Fibroblast of lung (primary cell): ENCODE results near the gene H6PD.

Experiments
- EZH2 ChIP-seq: IDR thresholded peaks from 2 replicates; pipeline ENCODE4 v1.5.1; 2012; ENCODE audit warnings: low read length, control low read depth, mild to moderate bottlenecking; ENCODE audit errors: missing control alignments
- TF ChIP-seq, protein P1 (sequence below), 2 donors: IDR thresholded peaks in 1 of 2; conservative IDR thresholded peaks in 1 of 2; 1 replicate in 1 of 2; 2 replicates in 1 of 2; pipeline ENCODE4 v1.5.1; 2011 to 2012; ENCODE audit warnings: low read length in 2 of 2, control low read depth in 1 of 2, inconsistent platforms in 1 of 2, low read depth in 1 of 2, mild to moderate bottlenecking in 1 of 2

DNA sequence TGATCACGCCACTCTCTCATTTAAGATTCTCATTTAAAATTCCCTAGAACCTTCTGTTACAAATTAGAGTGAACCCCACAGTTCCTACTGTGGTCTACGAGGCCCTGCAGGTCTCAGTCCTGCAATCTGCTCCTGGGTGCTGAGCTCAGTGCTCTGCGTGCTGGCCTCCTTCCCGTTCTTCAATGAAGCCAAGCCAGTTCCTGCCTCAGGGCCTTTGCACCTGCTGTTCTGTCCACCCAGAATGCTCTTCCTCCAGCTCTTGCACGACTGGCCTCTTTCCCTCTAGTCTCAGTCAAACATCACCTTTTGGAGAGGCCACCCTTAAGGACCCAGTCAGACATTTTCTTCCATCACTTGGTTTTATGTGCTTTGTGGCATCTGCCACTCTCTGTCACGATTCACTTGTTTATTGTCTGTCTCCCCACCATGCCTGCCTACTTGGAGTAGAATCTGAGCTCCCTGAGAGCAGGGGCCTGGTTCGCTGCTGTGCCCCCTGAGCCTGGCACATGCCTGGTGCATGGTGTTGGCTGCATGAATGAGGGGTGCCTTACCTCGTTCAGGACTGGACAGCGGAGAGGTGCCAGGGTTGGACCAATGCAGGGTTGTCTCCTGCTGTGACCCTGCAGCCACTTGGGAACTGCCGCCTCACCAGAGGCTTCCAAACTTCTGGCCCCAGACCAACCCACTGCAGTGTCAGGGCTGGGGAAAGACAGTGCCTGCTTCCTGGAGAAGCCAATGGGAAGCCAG lies 9.7 kb upstream of the H6PD start:
- TF ChIP-seq, protein P1, sequence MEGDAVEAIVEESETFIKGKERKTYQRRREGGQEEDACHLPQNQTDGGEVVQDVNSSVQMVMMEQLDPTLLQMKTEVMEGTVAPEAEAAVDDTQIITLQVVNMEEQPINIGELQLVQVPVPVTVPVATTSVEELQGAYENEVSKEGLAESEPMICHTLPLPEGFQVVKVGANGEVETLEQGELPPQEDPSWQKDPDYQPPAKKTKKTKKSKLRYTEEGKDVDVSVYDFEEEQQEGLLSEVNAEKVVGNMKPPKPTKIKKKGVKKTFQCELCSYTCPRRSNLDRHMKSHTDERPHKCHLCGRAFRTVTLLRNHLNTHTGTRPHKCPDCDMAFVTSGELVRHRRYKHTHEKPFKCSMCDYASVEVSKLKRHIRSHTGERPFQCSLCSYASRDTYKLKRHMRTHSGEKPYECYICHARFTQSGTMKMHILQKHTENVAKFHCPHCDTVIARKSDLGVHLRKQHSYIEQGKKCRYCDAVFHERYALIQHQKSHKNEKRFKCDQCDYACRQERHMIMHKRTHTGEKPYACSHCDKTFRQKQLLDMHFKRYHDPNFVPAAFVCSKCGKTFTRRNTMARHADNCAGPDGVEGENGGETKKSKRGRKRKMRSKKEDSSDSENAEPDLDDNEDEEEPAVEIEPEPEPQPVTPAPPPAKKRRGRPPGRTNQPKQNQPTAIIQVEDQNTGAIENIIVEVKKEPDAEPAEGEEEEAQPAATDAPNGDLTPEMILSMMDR (conservative IDR thresholded peaks at IDR 0.05 in 1 of 2, IDR thresholded peaks at IDR 0.05 in 1 of 2; ENCODE audit: low read depth in 1 of 2, low read length in 2 of 2) = no peak
- no peak for TF ChIP-seq EZH2
